HPDE6-E6E7 (cell line): ENCODE data around the gene NTRK3.

Experiments used
- DNase-seq: peaks from one replicate; pipeline ENCODE4 v3.0.0; 2011; ENCODE audit warnings: missing footprints; ENCODE audit errors: extremely low spot score

Gene NTRK3

DNA sequence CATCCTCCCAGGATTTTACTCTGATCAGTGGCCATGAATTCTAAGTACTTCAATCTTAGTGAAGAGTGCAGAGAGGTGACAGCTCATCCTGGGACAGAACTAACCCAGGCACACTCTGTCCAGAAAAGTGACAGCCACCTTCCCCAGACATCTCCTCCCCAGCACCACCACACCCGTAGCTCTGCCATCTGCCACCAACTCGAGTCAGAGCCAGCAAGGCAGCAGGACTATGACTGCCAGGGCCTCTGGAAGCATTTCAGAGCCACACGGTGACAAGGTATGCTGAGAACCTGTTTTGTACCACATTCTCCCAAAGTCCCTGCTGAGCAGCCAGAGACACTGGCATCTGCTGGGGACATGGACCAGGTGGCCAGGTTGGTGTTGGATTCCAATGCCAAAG, 71.0 kb downstream of the NTRK3 start:
- no peak for DNase-seq

DNA sequence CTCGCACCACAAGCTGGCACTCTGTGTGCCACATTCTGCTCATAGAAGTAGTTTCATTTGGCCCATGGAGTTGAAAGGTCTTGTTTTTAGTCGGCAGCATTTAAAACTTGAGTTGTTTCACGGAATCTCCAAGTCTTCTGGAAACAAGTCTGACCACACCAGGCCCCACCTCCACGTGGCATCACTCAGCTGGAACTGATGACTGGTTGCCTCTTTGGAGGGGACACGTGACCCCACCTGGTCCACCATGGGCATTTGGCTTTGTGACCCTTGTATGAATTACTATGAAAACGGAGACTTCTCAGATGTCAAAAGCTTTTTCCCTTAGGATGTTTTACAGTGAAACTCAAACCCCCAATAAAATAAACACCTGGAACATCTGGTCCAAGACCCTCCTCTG, 74.9 kb downstream of the NTRK3 start:
- DNase-seq, result no peak

- no peak for DNase-seq
Measured at GRCh38 chr15:88179562-88179961, 77.0 kb downstream of the NTRK3 start.

DNA sequence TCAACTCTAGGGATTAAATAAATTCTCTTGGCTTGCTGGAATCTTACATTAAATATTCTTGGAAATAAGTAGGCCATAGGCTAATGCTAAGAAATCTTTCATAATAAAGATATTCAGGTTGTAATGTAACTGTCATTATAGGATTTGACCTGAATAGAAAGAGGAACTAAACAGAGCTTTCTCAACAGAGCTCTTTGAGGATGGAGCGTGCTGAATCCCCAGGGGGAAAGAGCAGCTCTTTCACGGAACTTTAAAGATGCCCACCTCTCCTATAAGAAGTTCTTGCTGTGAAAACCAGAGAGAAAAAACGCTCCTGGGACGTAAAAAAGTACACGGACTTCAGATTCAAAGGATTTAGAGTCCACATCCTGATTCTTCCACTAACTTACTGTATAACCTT, 77.9 kb downstream of the NTRK3 start:
- DNase-seq, result no peak

DNA sequence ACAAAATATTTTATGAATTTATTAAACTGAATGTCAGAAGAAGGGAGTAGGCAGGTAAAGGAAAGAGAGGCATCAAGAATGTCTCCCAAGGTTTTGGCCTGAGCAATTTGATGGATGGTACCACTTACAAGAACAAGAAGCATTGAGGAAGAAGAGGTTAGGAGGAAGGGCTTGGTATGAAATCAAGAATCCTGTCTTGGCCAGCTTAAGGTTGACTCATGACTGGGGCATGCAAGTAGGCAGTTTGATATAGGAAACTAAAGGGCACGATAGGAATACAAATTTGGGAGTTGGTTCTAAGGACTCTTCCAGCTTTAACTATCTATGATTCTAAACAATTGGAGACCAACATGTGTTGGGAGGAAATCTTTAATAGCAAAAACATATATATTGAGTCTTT, 79.1 kb downstream of the NTRK3 start:
- no peak for DNase-seq

GRCh38 chr15:88174571-88174970, 82.0 kb downstream of the NTRK3 start:
- DNase-seq, result no peak

- no peak for DNase-seq
Measured at GRCh38 chr15:88166082-88166993, 90.2 kb downstream of the NTRK3 start.

DNA sequence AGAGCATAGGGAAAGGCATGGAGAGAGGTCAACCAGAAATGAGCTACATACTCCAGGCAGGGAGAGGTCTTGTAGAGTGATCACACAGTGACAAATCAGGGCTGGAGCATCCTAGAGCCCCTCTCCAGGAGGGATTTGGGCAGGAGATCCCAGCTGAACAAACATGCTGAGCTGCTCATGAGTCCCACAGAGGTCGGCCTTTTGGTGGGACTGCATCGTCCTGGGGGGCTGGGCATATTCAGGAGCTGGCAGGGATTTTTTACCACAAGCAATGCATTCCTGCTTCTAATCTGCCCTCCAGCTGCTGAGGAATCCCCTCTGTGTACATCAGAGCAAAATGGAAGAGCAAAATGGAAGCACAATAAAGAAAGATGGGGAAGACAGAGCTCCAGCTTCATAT, 94.9 kb downstream of the NTRK3 start:
- no peak for DNase-seq

GRCh38 chr15:88155310-88155709, 101.2 kb downstream of the NTRK3 start:
- DNase-seq, result no peak

- DNase-seq, result no peak
Measured at GRCh38 chr15:88152672-88153071, 103.9 kb downstream of the NTRK3 start.

GRCh38 chr15:88147760-88148159, 108.8 kb downstream of the NTRK3 start:
- no peak for DNase-seq

DNA sequence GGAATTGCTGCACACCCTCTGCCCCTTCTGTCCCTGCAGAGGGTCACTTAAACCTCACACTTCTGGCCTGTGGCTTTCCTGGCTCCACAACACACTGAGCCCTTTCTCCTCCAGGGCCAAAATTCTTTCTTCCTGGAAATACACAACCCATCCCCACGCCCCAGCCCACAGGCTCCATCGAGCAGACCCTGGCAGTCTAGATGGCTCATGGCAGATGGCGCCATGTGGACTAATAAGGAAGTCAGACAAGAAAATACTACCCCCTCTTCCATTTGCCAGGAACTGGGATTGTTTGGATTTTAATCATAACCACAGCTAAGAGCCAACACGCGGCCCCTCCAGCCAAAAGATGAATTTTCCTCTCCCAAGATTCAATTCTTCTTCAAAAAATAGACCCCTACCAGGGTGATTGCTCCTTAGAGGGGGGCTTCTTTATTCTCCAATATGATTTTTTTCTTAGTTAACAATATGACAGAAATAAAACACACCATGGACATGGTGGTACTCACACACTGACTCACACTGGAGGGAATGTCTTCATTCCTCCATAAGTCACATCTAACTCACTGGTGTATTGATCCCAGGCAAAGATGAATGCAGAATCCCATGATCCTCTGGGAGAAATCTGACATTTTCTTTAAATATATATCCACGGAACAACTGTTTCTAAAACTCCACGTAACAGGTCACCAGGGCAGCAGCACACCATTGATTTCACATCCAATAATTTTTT, 111.5 kb downstream of the NTRK3 start:
- no peak for DNase-seq

- DNase-seq, result no peak
Measured at GRCh38 chr15:88142121-88142520, 114.4 kb downstream of the NTRK3 start.

DNA sequence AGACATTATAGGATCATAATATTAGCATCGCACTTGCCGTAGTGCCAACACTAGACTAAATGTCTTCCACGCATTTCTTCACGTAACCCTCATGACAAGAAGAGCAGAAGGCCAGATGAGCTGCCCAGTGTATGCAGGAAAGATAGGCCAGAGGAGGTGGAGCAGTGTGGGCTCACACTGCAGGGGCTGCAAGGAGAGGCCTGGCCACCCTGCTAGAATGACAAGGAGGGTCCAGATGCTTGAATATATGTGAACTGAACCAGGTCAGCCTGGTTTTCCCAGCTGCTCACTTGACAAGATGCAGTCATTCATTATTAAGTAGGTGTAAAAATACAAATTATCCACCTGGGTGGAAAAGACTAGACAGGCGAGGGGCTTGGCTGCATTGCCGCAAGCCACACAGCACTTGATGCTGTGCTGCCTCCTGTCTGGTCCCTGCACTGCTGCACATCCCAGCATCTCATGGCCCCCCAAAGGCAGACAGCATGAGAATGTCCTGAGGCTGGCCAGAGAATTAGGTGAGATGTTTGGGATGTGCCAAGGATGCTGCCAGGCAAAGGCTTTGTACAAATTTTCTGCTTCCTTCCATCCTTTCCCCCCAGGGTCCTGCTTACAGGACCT, 115.2 kb downstream of the NTRK3 start:
- no peak for DNase-seq

DNA sequence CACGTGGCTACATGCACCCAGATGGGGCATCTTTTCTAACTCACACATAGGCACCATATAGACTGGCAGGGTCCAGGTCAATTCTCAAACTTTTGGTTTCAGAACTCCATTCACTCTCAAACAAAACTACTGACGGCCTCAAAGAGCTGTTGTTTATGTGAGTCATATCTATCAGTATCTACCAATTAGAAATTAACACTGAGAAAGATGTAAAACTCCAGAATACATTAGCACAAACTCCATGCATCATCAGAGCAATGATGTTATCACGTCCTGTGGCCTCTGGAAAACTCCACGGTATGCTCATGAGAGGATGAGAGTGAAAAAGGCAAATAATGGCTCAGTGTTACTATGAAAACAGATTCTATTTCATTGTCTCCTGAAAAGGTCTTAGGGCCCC, 116.1 kb downstream of the NTRK3 start:
- DNase-seq, result no peak

DNA sequence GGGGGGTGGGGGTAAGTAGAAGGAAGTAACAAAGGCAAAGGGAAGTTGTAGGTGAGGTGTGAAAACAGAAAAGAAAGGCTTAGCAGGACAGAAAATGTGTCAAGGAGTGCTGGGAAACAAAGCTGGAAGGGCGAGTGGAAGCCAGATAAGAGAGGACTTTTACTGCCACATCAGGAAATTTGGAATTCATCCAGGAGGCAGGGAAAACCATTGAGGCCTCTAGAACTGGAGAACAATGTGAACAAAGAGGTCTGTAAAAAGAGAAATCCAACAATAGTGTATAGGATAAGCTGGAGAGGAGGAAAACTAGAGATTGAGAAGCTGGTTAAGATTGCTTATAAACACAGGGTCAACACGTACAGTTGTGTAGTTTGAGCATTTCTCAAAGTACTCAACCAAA, 116.6 kb downstream of the NTRK3 start:
- no peak for DNase-seq

GRCh38 chr15:88133795-88134194, 122.7 kb downstream of the NTRK3 start:
- no peak for DNase-seq

DNA sequence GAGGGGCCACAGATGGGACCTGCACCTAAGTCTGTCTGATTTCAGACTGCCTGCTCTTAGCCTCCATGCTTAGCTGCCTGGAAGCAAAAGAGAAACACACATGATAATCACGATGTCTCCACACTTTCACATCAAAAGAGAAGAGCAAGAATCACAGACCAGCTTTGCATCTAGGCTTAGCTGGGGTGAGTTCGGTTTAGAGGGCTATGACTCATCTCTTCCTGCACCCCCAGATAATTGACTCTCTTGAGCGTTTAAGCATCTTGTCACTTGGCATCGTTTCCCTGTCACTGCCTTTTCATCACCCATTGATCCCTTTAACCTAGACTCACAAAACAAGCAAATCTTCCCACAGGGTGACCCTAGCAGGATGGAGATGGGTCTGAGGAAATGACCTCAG, 124.0 kb downstream of the NTRK3 start:
- DNase-seq, result no peak

- DNase-seq, result no peak
Measured at GRCh38 chr15:88131937-88132336, 124.6 kb downstream of the NTRK3 start.

DNA sequence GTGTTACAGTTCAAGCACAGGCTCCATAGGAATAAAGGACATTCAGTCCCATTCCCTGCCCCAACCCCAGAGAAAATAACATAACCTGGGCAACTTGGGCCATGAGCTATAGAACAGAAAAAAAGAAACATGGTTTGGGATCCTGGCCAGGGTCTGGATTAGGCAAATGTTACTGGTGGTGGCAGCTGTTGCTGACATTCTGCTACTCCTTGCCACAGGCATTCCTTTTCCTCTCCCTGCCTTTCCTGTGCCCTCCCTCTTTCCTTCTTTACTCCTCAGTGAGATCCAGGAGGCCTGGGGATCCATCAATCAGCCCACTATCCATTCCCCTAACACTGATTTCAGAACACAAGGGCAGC, 129.1 kb downstream of the NTRK3 start:
- no peak for DNase-seq

DNA sequence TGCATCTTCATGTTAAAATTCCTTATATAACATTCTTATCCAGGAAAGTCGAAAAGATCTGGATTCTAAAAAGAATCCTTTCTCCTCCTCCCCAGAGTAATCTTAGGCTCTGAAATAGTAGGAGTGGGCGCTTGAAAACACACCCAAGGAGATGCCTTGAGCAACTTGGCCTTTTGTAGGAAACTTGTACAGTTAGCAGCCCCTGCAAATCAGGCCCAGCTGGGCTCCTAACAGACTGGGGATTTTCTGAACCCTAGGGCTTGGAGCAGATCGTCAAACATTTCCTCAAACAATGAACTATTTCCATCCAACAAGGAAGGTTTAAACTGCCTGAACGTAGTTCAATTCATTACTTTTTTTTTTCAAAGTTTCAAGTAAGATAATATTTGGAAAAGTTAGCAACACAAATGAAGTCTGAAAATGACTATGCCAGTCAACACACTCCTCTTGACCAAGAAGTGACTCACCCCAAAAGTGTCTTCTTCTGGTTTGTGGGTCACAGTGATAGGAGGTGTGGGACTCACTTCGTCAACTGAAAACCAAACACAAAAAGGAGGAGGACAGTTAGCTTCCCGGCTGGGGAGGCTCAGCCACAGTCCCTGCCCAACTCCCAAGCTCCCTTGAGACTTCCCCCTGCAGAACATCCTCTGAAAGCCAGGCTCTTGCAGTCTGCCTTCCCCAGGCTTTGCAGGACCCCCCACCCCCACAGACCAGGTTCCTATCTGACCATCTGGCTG, 129.7 kb downstream of the NTRK3 start:
- DNase-seq, result no peak

DNA sequence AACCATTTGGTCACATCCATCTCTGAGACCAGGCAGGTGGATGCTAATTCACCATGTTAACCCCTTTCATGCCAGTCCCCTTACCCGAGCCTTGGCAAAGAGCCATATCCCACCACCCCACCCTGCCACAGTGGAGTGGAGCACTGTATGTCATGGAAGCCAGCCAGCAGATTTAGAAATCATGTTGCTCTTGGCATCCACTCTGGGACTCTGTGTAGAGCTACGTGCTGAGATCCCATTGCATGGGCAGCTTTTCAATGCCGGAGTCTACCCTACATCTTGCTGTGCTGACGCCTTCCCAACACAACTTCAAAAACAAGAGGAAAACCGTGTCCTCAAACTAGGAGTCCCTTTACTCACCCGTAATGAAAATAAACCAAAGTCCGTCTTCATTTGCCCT, 131.0 kb downstream of the NTRK3 start:
- DNase-seq, result no peak
